Amniotic stem cell (primary cell): Measurements from ENCODE around the gene TMTC1.

Experiments used
- DNase-seq: peaks from one replicate; lab custom pipeline; 2025; lab: John Stamatoyannopoulos, UW

Gene TMTC1

GRCh38 chr12:29711381-29711780 lies 72.4 kb downstream of the TMTC1 start:
- DNase-seq, result no peak

DNA sequence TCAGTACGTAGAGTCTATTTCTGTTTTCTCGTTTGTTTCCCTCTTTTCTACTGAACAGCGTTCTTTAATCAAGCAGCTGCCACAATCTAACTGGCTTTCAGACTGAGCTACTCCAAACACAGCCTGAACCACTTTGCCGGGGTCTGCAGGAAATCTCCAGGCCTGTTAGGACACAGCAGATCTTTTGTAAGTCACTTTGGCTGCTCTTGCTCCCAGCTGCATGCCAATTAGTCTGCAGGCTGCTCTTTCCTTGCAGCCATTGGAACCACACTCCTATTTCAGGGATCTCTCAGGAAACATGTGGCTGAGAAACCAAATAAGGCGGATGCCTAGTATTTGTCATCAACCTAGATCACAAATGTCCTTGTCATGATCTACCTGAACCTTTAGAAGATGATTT lies 73.6 kb downstream of the TMTC1 start:
- no peak for DNase-seq

DNA sequence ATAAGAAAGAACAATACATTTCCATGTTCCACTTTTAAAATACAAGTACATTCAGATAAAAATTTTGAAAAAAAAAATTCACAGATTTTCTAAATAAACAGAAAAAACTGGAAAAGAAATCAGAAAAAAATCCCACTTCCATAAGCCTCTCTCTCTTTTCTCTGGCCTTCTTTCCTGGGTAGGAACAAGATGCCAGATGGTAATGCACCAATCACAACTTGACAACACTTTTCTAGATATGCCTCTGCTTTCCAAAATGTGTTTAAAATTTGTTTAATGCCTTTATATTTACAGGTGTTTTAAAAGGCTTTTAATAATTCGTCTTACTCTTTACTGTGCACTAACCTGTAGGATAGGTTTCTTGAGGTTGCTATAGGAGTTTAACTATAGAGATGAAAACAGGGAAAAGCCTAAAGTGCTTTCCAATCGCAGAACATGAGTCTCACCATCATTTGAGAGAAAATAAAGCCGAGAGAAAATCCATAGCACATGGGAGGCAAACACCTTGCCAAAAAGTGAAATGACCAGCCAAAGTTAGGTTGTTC lies 74.2 kb downstream of the TMTC1 start:
- no peak for DNase-seq

DNA sequence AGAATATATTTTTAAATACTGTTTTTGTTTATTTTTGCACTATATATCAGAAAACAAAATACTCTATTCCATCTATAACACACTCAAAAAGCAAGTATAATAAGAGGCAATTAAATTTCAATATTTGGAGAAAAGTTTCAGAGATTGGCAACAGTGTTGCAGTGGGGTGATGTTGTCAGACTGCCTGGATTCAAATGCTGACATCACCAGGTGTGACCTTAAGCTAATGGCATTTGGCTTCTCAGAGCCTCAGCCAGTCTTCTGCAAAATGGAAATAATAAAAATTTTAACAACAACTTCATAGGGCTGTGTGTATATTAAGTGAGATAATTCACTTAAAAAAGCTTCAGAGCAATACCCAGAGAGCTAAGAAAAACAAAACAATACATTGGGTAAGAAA lies 74.7 kb downstream of the TMTC1 start:
- no peak for DNase-seq

DNA sequence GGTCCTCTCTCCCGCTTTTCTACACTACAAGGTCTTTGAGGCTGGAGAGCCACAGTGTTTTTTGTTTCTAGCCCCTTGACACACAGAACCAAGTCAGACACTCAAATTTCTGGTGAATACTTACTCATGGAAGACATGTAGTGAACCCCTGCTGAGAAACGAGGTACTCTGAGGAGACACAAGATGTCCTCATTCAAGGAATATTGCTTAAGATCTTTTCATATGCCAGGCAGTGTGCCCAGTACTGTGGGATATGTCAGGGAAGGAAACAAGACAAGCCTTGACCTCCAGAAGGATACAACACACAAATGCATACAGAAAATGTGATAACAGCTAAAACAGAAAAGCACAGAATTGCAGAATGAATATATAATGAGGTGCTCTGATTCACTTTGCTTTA lies 75.9 kb downstream of the TMTC1 start:
- no peak for DNase-seq

- DNase-seq, result no peak
Measured at GRCh38 chr12:29706311-29706710, 77.4 kb downstream of the TMTC1 start.

- no peak for DNase-seq
Measured at GRCh38 chr12:29703528-29703927, 80.2 kb downstream of the TMTC1 start.

DNA sequence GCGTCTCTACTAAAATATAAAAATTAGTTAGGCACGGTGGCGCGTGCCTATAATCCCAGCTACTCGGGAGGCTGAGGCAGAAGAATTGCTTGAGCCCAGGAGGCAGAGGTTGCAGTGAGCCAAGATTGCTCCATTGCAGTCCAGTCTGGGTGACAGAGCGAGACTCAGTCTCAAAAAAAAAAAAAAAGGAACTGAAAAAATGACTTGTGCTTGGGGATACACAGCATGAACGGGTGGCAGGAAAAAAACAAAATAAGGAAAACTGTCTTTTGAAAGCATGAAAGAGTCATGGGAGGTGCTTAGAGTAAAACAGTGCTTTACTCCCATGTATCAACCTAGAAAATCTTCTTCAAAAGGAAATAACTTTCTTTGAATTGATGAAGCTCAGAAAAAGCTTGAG lies 80.8 kb downstream of the TMTC1 start:
- DNase-seq, result no peak

DNA sequence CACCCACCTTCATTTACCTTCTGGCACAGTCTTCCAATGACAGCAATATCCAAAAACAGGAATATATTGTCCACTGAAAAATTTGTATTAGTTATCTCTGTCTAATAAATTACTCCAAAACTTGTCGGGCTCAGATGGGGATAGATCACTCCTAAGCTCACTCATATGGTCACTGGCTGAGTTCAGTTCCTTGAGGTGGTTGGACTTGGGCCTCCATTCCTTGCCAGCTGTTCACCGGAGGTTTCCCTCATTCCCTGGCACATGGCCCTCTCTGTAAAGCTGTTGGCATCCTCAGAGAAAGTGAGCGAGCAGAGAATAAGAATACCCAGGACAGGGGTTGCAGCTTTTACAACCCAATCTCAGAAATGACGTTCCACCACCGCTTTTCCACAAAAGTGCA lies 81.5 kb downstream of the TMTC1 start:
- no peak for DNase-seq

GRCh38 chr12:29700761-29701481 lies 82.8 kb downstream of the TMTC1 start:
- no peak for DNase-seq

GRCh38 chr12:29698756-29699155 lies 85.0 kb downstream of the TMTC1 start:
- no peak for DNase-seq

DNA sequence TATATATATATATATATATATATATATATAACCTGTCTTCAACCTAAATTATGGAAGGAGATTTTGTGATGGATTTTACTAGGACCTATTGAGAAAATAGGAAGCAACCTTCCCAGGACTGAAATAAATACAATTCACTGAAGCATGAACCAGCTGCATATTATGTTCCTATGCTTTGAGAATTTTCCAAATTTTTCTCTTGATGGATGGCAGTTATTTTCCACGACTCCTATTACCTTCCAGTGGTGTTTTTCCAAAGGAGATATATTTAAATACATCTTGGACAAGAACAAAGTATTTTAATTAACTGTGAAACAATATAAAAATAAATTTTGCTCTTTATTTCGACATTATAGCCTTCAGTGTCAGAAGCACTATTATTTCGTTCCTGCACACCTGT lies 87.9 kb downstream of the TMTC1 start:
- no peak for DNase-seq

- DNase-seq, result no peak
Measured at GRCh38 chr12:29695026-29695425, 88.7 kb downstream of the TMTC1 start.

DNA sequence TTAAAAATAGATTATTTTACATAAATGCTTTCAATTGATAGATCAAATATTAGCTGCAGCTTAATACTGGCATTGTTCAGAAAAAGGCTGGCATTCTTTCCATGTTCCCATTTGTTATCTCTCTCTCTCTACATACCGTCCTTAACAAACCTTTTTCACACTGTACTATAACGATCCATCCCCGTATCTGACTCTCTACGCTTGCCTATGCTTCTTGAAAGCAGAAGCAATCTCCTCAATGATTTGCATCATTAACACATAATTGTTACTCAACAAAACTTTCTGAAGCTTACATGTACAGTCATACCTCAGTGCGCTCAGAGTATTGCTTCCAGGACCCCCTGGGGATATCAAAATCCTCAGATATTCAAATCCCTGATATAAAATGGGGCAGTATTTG lies 89.7 kb downstream of the TMTC1 start:
- DNase-seq, result no peak

DNA sequence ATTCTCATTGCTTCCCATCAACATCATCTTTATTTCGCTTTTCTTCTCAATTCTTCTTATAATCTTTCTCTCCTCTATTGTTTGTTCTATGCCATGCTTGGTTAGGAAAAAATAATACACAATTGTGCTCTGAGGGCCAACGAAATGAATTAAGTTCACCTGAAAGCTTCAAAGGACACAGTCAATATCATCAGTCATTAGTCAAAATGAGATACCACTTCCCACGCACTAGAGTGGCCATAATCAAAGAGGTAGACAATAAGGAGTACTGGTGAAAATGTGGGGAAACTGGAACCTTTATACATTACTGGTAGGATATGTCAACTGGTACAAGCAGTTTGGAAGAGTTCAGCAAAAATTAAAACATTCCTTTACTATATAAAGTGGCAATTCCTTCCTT lies 91.5 kb downstream of the TMTC1 start:
- no peak for DNase-seq

DNA sequence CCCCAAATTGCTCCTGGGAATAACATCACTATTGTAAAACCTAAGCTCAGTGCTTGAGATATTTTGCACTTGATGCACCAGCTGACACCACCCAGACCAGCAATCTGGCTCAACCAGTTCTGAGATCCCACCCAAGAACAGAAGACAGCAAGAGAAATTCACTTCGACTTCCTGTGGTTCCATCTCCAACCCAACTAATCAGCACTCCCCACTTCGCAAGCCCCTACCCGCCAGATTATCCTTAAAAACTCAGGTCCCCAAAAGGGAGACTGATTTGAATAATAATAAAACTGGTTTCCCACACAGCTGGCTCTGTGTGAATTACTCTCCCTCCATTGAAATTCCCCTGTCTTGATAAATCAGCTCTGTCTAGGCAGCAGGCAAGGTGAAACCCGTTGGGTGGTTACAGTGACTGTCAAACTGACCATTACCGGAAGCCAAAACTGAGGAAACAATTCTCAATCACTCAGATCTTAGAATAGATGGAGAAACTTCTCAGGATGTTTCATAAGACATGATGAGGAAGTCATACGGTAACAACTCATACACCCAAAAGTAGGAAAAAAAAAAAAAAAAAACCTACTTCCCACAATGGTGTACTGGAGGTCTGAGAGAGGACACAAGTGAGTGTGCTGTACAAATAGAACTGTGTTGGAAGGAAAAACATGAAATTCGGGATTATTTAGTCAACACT lies 92.4 kb downstream of the TMTC1 start:
- no peak for DNase-seq

- DNase-seq, result no peak
Measured at GRCh38 chr12:29690728-29691127, 93.0 kb downstream of the TMTC1 start.

GRCh38 chr12:29688914-29689313 lies 94.8 kb downstream of the TMTC1 start:
- DNase-seq, result no peak

GRCh38 chr12:29682088-29682487 lies 101.7 kb downstream of the TMTC1 start:
- no peak for DNase-seq

DNA sequence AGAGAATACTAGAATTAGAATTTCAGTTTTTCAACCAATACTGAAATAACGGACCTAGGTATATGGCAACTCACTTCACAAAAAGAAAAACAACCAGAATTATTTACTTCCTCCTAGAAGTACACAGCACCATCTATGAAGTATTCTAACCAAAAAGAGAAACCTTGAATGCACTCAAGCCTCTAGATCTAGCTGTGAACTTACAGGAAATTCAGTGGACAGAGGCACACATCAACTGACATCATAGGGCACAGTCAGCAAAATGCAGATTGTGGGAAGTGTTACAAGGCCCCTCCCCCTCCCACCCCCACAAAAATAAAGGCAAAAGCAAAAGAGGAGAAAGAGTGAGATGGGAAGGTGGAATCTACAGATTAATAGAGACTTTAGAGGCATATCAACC lies 102.4 kb downstream of the TMTC1 start:
- no peak for DNase-seq

GRCh38 chr12:29676676-29677075 lies 107.1 kb downstream of the TMTC1 start:
- DNase-seq, result no peak

DNA sequence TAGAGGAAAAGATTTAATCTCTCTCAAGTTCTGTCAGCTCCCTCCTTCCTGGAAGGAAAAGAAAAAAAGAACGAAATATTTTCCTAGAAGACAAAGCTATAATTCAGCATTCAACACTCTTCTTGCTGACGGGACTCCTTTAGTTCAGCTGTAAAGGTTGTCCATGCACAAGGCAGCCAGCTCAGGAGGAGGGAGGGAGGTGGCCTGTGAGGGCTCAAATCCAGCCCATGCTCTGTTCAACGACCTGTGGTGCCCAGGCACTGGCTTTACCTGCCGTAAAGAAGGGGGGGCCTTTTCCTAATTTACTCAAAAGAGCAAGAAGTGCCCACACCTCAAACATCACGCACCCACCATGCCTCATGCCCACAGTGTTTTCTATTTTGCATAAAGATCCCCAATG lies 109.3 kb downstream of the TMTC1 start:
- no peak for DNase-seq

DNA sequence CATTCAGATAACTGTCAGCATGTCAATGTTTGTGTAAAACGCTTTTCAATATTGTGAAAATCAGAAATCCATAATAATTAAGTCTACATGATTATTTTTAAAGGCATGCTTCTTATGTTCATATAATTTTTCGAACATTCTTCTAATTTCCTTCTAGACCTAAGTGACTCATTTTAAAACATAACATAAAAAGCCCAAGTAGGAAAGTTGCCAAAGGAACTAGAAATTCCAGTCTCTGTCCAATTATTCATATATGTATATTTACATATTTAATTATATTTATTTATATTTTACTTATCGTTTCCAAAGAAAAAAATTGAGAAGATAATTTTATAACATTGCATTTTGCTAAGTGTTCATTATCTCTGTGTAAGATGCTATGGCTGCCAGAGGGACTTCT lies 110.4 kb downstream of the TMTC1 start:
- DNase-seq, result no peak

- no peak for DNase-seq
Measured at GRCh38 chr12:29672580-29672979, 111.2 kb downstream of the TMTC1 start.
